ENCODE results near the gene KRTCAP2. TPM values are rescaled to one million over a fixed set of nuclear protein-coding genes. Genes with fewer than 3 reads are reported as not detected.
"Not testable (repeated sequence)": the region's sequence is repeated elsewhere in the genome, so short reads cannot be mapped to it uniquely, and the experiment has no call there.

Gene KRTCAP2
- total and polyA plus RNA-seq, 9 donors = 96.5 to 499 (median 166) TPM

GRCh38 chr1:155158991-155159390 is 14.1 kb downstream of the KRTCAP2 start:
- no peak overlapping the region for H3K27ac ChIP-seq

GRCh38 chr1:155155996-155156643 is 17.0 kb downstream of the KRTCAP2 start:
- H3K27me3 ChIP-seq; H3K27ac ChIP-seq; DNase-seq; H3K9me3 ChIP-seq; H3K36me3 ChIP-seq; intact Hi-C loops (cut with DNase I); H3K4me1 ChIP-seq (ENCODE audit: insufficient read depth); H3K4me3 ChIP-seq: not testable (repeated sequence)
- 64 to 69% (median 67%) methylated on average over 3 of the region's 3 CpGs for WGBS, 3 donors

More at GRCh38 chr1:155158991-155159390, 14.1 kb downstream of the KRTCAP2 start:
- Histone ChIP-seq H3K4me3 (no peak overlapping the region), H3K4me1 (ENCODE audit: insufficient read depth) (no peaks in the 10 kb centered on the region), H3K36me3 (no peaks in the 10 kb centered on the region), H3K27me3 (no peaks in the 10 kb centered on the region), H3K9me3 (no peaks in the 10 kb centered on the region)
- WGBS, 3 donors = 73 to 79% (median 76%) methylated on average over 1 of the region's 1 CpG
- TF ChIP-seq POLR2A (IDR thresholded peaks at IDR 0.05) (no peak), CTCF (IDR thresholded peaks at IDR 0.05) (no peak), EP300 (IDR thresholded peaks at IDR 0.05) (no peak)
- DNase-seq = no peak
- intact Hi-C loops (cut with DNase I) = no loop called here

- DNase-seq = no peak
- 74 to 82% (median 77%) methylated on average over 3 of the region's 3 CpGs for WGBS, 3 donors
- H3K36me3 ChIP-seq = no peaks in the 10 kb centered on the region
- TF ChIP-seq POLR2A (IDR thresholded peaks at IDR 0.05) = no peak
- TF ChIP-seq CTCF (IDR thresholded peaks at IDR 0.05) = no peak
- TF ChIP-seq EP300 (IDR thresholded peaks at IDR 0.05) = no peak
- no peaks in the 10 kb centered on the region for H3K27me3 ChIP-seq
- no peak overlapping the region for H3K4me3 ChIP-seq
- intact Hi-C loops (cut with DNase I) = no loop called here
- peaks cover under 1% of the 10 kb centered on the region for H3K4me1 ChIP-seq (ENCODE audit: insufficient read depth)
- H3K27ac ChIP-seq = no peak overlapping the region
- no peaks in the 10 kb centered on the region for H3K9me3 ChIP-seq
These were observed 27.6 kb downstream of the KRTCAP2 start for GRCh38 chr1:155145491-155145890.

- DNase-seq = no peak
- Histone ChIP-seq H3K4me3 (no peak overlapping the region), H3K4me1 (ENCODE audit: insufficient read depth) (peaks cover 6% of the 10 kb centered on the region), H3K27me3 (no peaks in the 10 kb centered on the region), H3K36me3 (no peaks in the 10 kb centered on the region), H3K27ac (no peak overlapping the region), H3K9me3 (no peaks in the 10 kb centered on the region)
- TF ChIP-seq EP300 (IDR thresholded peaks at IDR 0.05) = no peak
- no peak for TF ChIP-seq CTCF (IDR thresholded peaks at IDR 0.05)
- TF ChIP-seq POLR2A (IDR thresholded peaks at IDR 0.05) = no peak
- intact Hi-C loops (cut with DNase I) = no loop called here
- 81 to 88% (median 84%) methylated on average over 7 of the region's 7 CpGs for WGBS, 3 donors
These were observed 31.4 kb downstream of the KRTCAP2 start for GRCh38 chr1:155141749-155142148.

- Histone ChIP-seq H3K27ac (no peak overlapping the region), H3K4me3 (peak overlapping the region; percentile 81), H3K36me3 (no peaks in the 10 kb centered on the region), H3K9me3 (no peaks in the 10 kb centered on the region), H3K4me1 (ENCODE audit: insufficient read depth) (peaks cover 6% of the 10 kb centered on the region), H3K27me3 (no peaks in the 10 kb centered on the region)
- DNase-seq = no peak
- TF ChIP-seq CTCF (IDR thresholded peaks at IDR 0.05) = no peak
- no peak for TF ChIP-seq EP300 (IDR thresholded peaks at IDR 0.05)
- no peak for TF ChIP-seq POLR2A (IDR thresholded peaks at IDR 0.05)
- WGBS, 3 donors = 5 to 8% (median 7%) methylated on average over 11 of the region's 11 CpGs
- intact Hi-C loops (cut with DNase I) = no loop called here
These were observed 32.5 kb downstream of the KRTCAP2 start for GRCh38 chr1:155140630-155140953.

Measured in ovary (tissue), 9 donors.